HG03097 (cell line): ENCODE data around the gene TTC3.

ENCODE experiments used
- ATAC-seq: cut with Tn5 transposase; IDR thresholded peaks from one replicate; pipeline ENCODE4 v1.9.1; 2021; ENCODE audit not compliant: unreplicated experiment, low FRiP score

Gene TTC3

GRCh38 chr21:37186983-37187382, 113.9 kb downstream of the TTC3 start:
- ATAC-seq, result no peak

- no peak for ATAC-seq
Observed at GRCh38 chr21:37188825-37189224, 115.8 kb downstream of the TTC3 start.

- no peak for ATAC-seq
Observed at GRCh38 chr21:37192019-37192418, 119.0 kb downstream of the TTC3 start.

GRCh38 chr21:37193006-37193405, 120.0 kb downstream of the TTC3 start:
- no peak for ATAC-seq

- no peak for ATAC-seq
Observed at GRCh38 chr21:37193676-37194075, 120.6 kb downstream of the TTC3 start.

- no peak for ATAC-seq
Observed at GRCh38 chr21:37195059-37195458, 122.0 kb downstream of the TTC3 start.

- no peak for ATAC-seq
Observed at GRCh38 chr21:37195610-37196009, 122.6 kb downstream of the TTC3 start.

GRCh38 chr21:37196847-37197246, 123.8 kb downstream of the TTC3 start:
- ATAC-seq, result no peak

- ATAC-seq, result no peak
Observed at GRCh38 chr21:37197746-37198145, 124.7 kb downstream of the TTC3 start.

GRCh38 chr21:37199057-37199924, 126.2 kb downstream of the TTC3 start:
- ATAC-seq, result no peak

GRCh38 chr21:37200641-37201480, 127.8 kb downstream of the TTC3 start:
- ATAC-seq, result no peak

- no peak for ATAC-seq
Observed at GRCh38 chr21:37202221-37203110, 129.4 kb downstream of the TTC3 start.

GRCh38 chr21:37204580-37204979, 131.5 kb downstream of the TTC3 start:
- no peak for ATAC-seq

GRCh38 chr21:37206496-37206895, 133.4 kb downstream of the TTC3 start:
- no peak for ATAC-seq

GRCh38 chr21:37207441-37208009, 134.5 kb downstream of the TTC3 start:
- peak; percentile 54 for ATAC-seq

GRCh38 chr21:37208056-37208721, 135.1 kb downstream of the TTC3 start:
- peak; percentile 47 for ATAC-seq

- ATAC-seq, result peak; percentile 18
Observed at GRCh38 chr21:37208741-37209225, 135.7 kb downstream of the TTC3 start.

GRCh38 chr21:37210130-37210529, 137.1 kb downstream of the TTC3 start:
- no peak for ATAC-seq

- ATAC-seq, result no peak
Observed at GRCh38 chr21:37210799-37211198, 137.7 kb downstream of the TTC3 start.

GRCh38 chr21:37214952-37215351, 141.9 kb downstream of the TTC3 start:
- ATAC-seq, result no peak
